Epidermal melanocyte (primary cell): ENCODE measurements around the gene FBXL19.

ENCODE experiments used
- DNase-seq: peaks from one replicate; pipeline ENCODE4 v3.0.0; 2011; ENCODE audit warnings: low spot score; ENCODE audit not compliant: insufficient read length

The FBXL19 gene

DNA sequence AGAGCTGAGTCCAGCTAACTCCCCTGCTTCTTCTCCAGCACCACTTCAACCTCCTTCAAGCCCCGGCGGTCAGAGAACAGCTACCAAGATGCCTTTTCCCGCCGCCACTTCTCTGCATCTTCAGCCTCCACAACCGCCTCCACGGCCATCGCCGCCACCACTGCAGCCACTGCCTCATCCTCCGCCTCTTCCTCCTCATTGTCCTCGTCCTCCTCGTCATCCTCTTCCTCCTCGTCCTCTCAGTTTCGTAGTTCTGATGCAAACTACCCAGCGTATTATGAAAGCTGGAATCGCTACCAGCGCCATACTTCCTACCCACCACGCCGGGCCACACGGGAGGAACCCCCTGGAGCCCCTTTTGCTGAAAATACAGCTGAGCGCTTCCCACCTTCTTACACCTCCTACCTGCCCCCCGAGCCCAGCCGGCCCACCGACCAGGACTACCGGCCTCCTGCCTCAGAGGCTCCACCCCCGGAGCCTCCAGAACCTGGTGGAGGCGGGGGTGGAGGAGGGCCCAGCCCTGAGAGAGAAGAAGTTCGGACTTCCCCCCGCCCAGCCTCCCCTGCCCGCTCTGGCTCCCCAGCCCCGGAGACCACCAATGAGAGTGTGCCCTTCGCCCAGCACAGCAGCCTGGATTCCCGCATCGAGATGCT lies 41.3 kb downstream of the FBXL19 start:
- peak; percentile 11 for DNase-seq

DNA sequence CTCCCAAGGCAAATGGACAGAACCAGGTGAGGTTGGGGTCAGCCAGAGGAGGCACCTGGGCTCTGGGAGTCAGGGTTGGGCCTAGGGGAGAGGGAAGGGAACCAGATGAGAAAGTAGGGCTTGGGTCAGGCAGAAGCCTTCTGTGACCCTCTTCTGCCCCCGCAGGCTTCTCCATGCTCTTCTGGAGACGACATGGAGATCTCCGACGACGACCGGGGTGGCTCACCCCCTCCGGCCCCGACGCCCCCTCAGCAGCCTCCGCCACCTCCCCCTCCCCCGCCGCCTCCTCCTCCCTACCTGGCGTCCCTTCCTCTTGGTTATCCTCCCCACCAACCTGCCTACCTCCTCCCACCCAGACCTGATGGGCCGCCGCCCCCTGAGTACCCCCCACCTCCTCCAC lies 42.1 kb downstream of the FBXL19 start:
- peak; percentile 0 for DNase-seq

DNA sequence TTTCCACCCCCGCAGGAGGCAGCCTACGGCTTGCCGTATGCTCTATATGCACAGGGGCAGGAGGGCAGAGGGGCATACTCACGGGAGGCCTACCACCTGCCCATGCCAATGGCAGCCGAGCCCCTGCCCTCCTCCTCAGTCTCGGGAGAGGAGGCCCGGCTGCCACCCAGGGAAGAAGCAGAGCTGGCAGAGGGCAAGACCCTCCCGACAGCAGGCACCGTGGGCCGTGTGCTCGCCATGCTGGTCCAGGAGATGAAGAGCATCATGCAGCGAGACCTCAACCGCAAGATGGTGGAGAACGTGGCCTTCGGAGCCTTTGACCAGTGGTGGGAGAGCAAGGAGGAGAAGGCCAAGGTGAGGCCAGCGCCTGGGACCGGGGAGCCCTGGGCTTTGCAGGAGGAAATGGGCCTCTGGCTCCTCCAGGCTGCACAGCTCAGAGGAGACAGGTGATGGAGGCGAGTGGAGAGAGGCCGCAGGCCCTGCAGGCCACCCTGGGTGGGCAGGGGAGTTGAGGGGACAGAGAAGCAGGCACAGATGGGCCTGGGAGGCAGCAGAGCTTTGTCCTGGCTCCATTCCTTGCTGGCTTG lies 42.8 kb downstream of the FBXL19 start:
- peak; percentile 1 for DNase-seq

DNA sequence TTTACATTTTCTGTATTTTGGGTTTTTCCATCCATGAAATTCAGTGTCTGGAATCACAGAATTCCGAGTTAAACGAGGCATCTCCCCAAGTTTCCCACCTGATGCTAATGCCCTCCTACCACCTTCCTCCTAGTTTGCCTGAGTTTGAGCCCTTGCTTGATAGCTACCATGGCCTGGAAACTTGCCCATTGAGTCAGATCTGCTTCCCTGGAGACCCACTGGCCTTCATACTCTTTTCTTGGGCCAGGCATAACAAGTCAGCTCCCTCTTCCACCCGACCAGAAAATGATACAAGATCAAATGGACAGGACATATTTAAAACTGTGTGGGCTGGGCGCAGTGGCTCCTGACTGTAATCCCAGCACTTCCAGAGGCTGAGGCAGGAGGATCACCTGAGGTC lies 44.4 kb downstream of the FBXL19 start:
- DNase-seq, result peak; percentile 3

DNA sequence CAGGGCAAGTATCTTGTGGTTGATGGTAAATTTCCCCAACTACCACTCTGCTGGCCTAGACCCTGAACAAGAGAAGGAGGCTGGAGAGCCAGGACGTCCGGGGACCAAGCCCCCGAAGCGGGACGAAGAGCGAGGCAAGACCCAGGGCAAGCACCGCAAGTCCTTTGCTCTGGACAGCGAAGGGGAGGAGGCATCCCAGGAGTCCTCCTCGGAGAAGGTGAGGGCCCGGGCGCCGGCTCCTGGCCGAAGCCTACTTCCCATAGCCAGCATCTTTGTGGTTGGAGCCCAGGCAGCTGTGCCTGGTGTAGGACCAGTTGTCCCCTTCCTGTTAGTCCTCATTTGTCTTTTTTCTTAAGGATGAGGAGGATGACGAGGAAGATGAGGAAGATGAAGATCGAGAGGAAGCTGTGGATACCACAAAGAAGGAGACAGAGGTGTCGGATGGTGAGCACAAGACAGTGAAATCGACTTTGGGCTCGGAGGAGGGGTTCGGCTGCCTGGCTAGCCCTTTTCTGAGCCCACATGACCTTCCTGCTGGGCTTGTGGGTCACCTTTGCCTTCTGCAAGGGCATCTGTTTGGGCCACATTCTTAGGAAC lies 46.0 kb downstream of the FBXL19 start:
- DNase-seq, result no peak

DNA sequence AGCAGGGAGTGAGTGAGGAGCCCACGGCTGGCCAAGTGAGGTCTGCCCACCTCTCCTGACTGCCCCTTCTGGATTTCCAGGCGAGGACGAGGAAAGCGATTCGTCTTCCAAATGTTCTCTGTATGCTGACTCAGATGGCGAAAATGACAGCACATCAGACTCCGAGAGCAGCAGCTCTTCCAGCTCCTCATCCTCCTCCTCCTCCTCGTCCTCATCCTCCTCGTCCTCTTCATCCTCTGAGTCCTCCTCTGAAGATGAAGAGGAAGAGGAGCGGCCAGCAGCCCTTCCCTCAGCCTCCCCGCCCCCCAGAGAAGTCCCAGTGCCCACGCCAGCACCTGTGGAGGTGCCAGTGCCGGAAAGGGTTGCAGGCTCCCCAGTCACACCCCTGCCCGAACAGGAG lies 47.9 kb downstream of the FBXL19 start:
- no peak for DNase-seq

DNA sequence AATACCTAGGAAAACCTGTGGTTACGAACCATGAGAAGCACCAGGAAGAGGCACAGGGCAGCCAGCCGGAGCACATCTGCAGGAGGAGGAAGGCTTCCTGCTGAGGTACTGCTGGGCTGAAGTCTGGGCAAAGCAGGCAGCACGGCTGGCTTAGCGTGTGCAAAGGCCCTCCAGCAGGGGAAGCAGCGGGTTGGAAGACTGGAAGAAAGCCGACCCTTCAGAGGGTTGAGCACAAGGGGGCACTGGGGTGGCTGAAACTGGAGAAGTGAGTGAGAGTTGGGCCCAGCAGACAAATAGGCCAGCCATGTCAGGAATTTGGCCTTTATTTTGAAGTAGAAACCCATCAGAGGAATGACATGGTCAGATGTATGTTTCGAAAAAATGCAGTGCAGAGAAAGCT lies 49.5 kb downstream of the FBXL19 start:
- no peak for DNase-seq

DNA sequence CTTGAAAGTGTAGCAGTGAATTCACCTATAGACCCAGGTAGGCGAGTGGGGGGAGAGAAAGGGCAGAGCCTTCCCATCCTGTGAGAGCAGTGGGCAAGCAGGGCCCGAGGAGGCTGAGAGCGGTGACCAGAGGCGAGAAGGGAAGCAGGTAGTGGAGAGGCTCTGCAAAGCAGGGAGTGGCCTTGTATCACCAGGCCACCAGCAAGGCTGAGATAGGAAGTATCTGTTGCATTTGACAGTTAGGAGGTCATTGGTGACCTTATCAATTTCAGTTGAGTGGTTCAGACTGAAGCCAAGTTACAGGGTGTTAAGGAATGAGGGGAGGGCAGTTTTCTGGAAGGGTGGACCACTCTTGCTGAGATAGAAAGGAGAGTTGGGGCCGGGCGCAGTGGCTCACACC lies 51.0 kb downstream of the FBXL19 start:
- no peak for DNase-seq

DNA sequence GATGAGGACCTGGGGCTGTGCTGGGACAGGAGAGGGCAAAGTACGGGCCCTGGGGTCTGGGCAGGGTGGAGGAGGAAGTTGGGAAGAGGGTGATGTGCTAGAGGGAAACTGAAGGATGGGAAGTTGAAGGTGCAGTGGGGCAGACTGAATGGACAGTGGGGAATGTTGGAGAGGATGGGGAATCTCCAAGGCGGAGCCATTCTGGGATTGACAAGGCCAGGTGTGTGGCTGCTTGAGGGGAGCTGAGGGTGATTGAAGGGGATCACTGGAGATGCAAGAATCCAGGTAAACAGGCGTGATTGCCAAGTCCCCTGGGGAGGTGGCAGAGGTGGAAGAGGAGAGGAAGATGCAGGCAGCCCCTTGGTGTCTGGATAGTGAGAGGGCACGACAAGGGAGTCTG lies 53.1 kb downstream of the FBXL19 start:
- no peak for DNase-seq

DNA sequence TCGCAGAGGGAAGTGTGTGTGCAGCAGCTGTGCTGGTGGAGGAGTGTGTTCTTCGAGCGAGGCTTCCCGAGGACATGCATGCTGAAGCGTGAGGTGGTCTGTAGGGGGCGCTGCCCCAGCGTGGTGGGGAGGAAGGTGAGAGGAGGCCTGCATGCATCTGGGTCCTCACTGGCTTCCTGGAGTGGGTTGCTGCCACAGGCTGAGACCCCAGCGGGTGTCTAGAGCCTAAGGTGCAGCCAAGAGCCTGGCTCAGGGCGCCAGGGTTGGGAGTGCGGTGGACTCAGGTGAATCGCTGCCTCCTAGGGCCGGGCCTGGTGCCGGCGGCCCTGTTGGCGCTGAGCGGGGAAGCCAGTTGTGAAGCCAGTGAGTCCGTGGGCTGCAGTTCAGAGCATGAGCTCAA lies 54.1 kb downstream of the FBXL19 start:
- no peak for DNase-seq

DNA sequence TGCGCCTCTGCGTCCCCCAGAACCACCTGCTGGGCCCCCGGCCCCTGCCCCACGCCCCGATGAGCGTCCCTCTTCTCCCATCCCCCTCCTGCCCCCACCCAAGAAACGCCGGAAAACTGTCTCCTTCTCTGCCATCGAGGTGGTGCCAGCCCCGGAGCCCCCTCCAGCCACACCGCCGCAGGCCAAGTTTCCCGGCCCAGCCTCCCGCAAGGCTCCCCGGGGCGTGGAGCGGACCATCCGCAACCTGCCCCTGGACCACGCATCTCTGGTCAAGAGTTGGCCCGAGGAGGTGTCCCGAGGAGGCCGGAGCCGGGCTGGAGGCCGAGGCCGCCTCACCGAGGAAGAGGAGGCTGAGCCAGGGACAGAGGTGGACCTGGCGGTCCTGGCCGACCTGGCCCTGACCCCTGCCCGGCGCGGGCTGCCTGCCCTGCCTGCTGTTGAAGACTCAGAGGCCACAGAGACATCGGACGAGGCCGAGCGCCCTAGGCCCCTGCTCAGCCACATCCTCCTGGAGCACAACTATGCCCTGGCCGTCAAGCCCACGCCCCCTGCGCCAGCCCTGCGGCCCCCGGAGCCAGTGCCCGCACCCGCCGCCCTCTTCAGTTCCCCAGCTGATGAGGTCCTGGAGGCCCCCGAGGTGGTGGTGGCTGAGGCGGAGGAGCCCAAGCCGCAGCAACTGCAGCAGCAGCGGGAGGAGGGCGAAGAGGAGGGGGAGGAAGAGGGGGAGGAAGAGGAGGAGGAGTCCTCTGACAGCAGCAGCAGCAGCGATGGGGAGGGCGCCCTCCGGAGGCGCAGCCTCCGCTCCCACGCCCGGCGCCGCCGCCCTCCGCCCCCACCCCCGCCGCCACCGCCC lies 56.0 kb downstream of the FBXL19 start:
- no peak for DNase-seq

DNA sequence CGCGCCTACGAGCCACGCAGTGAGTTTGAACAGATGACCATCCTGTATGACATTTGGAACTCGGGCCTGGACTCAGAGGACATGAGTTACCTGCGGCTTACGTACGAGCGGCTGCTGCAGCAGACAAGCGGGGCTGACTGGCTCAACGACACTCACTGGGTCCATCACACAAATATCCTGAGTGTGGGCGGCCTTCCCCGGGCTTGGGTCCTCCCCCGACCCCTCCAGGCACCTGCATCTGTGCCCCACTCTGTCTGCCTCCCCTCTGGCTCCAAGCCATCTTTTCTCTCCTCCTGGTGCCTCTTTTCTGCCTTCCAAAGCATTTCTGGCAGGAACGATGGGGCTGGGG lies 56.6 kb downstream of the FBXL19 start:
- no peak for DNase-seq

DNA sequence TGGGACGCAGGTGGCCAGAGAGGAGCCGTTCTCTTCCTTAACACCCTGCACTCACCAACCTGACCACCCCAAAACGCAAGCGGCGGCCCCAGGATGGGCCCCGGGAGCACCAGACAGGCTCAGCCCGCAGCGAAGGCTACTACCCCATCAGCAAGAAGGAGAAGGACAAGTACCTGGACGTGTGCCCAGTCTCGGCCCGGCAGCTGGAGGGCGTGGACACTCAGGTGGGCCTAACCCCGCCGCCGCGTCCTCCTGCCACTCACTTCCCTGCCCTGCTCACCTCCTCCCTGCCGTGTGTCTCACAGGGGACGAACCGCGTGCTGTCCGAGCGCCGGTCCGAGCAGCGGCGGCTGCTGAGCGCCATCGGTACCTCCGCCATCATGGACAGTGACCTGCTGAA lies 57.1 kb downstream of the FBXL19 start:
- DNase-seq, result no peak

DNA sequence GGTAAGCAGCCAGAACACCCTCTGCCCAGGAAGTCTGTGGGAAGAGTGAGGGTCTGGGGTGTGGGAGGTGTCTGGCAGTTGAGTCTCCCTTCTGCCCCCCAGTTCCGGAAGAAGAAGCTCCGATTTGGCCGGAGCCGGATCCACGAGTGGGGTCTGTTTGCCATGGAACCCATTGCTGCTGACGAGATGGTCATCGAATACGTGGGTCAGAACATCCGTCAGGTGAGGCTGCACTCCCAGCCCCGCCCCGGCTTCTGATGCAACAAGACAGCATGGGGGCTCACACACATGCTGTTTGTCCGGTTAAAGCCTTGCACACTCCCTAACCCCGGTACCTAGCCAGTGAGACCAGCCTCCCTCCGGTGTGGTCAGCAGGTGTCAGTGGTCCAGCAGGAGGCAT lies 57.6 kb downstream of the FBXL19 start:
- no peak for DNase-seq

DNA sequence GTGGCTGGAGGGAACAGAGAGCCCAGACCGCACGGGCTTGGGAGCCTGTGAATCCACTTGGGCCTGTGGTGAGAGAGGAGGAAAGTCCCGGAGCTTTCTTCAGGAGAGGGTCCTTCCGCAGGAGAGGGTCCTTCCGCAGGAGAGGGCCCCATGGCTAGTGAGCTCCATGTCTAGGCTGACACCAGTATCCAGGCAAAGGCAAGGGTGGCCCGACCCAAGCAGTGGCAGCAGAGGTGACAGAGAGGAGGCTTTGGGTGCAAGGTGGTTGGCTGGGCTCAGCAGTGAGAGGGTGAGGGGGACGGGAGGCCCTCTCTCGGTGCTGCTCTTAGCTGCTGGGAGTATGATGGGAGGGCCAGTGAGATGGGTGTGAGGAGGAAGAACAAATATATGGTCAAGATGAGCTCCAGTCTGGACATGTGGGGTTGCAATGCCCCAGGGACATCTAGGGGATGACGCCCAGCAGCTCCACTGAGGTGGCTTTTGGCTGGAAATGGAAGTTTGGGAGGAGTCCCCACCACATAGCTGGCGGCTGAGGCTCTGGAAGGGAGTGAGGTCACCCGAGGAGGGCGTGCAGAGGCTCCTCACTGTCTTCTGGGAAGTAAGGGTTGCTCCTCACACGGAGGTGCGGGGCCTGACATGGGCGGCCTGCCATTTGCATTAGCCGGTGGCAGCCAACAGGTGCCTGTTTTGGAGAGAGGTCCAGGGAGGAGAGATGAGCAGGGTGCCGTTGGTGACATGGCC lies 59.3 kb downstream of the FBXL19 start:
- DNase-seq, result no peak

DNA sequence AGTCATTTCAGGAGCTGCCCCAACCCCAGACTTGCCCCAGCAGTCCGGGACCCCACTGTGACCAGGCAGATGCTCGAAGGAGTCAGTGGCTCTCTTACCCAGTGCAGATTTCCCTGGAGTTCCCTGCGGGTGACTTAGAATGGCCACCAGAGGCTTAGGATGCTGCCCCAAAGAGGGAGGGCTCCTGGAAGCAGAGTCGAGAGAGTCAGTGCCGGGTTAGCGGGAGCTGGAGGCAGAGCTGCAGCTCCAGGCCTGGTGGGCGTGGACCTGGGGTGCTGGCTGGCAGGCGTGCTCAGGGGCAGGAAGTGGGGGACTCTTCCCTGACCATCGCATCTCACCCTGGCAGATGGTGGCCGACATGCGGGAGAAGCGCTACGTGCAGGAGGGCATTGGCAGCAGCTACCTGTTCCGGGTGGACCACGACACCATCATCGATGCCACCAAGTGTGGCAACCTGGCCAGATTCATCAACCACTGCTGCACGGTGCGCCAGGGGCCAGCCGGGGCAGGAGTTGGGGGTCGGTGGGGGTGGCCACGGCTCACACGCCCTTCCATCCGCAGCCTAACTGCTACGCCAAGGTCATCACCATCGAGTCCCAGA lies 60.0 kb downstream of the FBXL19 start:
- DNase-seq, result no peak

DNA sequence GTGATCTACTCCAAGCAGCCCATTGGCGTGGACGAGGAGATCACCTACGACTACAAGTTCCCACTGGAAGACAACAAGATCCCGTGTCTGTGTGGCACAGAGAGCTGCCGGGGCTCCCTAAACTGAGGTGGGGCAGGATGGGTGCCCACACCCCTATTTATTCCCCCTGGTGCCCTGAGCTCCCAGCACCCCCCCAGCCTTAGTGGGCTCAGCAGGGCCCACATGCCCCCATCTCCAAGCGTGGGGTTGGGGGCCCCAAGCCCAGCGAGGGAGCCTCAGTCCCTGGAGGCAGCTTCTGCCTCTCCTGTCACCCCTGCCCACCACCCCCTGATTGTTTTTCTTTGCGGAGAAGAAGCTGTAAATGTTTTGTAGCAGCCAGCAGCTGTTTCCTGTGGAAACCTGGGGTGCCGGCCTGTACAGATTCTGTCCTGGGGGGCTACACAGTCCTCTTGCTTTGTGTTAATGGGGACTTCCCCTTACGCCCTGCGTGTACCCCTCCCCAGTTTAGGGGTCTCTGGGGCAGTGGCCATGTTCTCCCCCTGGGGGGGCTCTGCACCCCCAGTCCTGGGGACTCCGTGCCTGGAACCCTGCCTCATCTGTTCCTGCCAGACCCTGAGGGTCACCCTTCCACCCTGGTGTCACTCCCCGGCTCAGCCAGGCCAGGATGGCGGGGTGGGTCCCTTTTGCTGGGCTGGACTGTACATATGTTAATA lies 60.7 kb downstream of the FBXL19 start:
- DNase-seq, result no peak

DNA sequence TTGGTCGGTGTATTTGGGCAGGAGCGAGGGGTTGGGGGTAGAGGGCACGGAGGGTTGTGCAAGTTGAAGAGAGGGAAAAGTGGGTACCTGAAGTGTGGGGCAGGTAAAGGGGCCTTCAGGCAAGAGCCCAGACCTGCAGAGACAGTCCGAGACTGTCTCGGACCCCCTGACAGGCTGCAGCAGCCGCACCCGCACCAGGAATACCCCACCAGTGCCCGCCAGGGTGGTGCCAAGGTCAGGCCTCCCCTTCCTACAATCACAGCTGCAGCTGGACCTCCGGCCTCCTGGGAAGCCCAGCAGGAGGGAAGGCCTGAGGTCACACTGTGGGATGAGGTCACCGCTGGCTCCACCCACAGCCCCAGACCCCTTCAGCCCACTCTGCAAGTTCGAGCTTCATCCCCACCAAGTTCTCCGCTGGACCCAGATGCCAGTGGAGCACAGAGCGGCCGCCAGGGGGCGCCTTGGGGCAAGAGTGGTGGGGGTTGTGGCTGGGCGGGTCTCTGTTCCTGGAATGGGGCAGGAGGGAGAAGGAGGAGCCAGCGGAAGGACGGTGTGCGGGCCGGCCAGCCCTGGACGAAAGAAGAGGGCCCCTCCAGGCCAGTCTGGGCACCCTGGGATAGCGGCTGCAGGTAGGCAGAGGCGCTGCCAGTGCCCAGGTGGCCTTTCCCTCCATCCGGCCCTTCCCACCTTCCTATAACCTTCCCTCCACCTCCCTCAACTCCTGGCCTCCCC lies 61.5 kb downstream of the FBXL19 start, which contains the start of gene HSD3B7:
Gene HSD3B7 (plus strand): TSS at position 539 of the 732 bp plus-strand sequence. CDS start 452 bp downstream, outside the sequence.
- DNase-seq, result peak; percentile 99

DNA sequence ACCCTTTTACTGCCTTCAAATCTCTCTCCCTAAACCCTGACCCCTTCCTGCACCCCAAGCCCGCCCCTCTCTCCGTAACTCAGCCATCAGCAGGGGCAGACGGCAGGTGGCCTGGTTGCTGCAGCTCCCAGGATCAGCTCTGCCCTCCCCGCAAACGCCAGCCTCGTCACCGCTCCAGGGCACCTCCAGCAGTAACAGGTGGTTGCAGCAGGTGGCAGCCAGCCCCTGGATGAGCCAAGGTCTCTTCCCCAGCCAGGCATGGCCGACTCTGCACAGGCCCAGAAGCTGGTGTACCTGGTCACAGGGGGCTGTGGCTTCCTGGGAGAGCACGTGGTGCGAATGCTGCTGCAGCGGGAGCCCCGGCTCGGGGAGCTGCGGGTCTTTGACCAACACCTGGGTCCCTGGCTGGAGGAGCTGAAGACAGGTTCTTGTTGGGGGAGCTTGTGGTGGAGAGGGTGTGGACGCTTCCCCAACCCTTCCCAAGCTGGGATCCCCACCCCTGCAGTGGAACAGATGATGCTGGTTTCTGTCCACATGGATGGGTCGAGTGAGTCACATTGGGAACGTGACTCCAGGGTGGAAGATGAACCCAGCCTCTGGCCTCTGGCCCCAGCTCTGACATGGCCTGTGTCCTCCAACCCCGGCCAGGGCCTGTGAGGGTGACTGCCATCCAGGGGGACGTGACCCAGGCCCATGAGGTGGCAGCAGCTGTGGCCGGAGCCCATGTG lies 62.2 kb downstream of the FBXL19 start:
- DNase-seq, result no peak
